Type B pancreatic cell (in vitro differentiated cells): Measurements from ENCODE around the gene UTP11. TPM values are rescaled to one million over a fixed set of nuclear protein-coding genes. Genes with fewer than 3 reads are reported as not detected.

Source experiments
- DNase-seq: peaks from one replicate; pipeline ENCODE4 v3.0.0; 2021; ENCODE audit warnings: mixed read lengths; ENCODE audit not compliant: unreplicated experiment; ENCODE audit errors: extremely low spot score
- H3K27ac Mint-ChIP-seq: 2 replicates; pipeline ENCODE4 v1.8.0; 2021; ENCODE audit warnings: mild to moderate bottlenecking, mixed read lengths
- H3K27me3 Mint-ChIP-seq: 2 replicates; pipeline ENCODE4 v1.8.0; 2021; ENCODE audit warnings: mixed read lengths
- H3K36me3 Mint-ChIP-seq: 2 replicates; pipeline ENCODE4 v1.8.0; 2021; ENCODE audit warnings: mixed read lengths
- H3K4me1 Mint-ChIP-seq: one replicate; pipeline ENCODE4 v1.8.0; 2021; ENCODE audit warnings: mixed read lengths; ENCODE audit not compliant: unreplicated experiment
- H3K4me3 Mint-ChIP-seq: 2 replicates; pipeline ENCODE4 v1.8.0; 2021; ENCODE audit warnings: mild to moderate bottlenecking, mixed read lengths
- H3K9me3 Mint-ChIP-seq: 2 replicates; pipeline ENCODE4 v1.8.0; 2021; ENCODE audit warnings: mixed read lengths
- CTCF ChIP-seq: fragments of 200-600 bp; sonication (generic); conservative IDR thresholded peaks from 2 replicates; pipeline ENCODE4 v1.5.0; 2021; ENCODE audit warnings: antibody characterized with exemption, mild to moderate bottlenecking
- total RNA-seq: library from RNA; stranded (reverse); gene quantifications from 2 replicates; pipeline ENCODE4 v1.2.1, GENCODE V29; 2021; ENCODE audit warnings: low replicate concordance

Gene UTP11
- total RNA-seq, 1 donor from 2014 or later, result 33.1 TPM

GRCh38 chr1:38059635-38060250 lies 47.2 kb downstream of the UTP11 start:
- Mint-ChIP-seq H3K4me1 (peaks cover 3% of the 10 kb centered on the region), H3K36me3 (no peaks in the 10 kb centered on the region), H3K27me3 (peaks cover 30% of the 10 kb centered on the region), H3K27ac (no peak overlapping the region), H3K4me3 (no peak overlapping the region), H3K9me3 (no peaks in the 10 kb centered on the region)
- no peak for DNase-seq
- TF ChIP-seq CTCF, result no peak

- H3K4me1 Mint-ChIP-seq, result peaks cover 3% of the 10 kb centered on the region
- no peak for DNase-seq
- H3K36me3 Mint-ChIP-seq, result no peaks in the 10 kb centered on the region
- peaks cover 25% of the 10 kb centered on the region for H3K27me3 Mint-ChIP-seq
- H3K4me3 Mint-ChIP-seq, result no peak overlapping the region
- H3K9me3 Mint-ChIP-seq, result no peaks in the 10 kb centered on the region
- no peak for TF ChIP-seq CTCF
- H3K27ac Mint-ChIP-seq, result no peak overlapping the region
Measured at GRCh38 chr1:38060498-38060897, 48.0 kb downstream of the UTP11 start.

GRCh38 chr1:38061290-38061689 lies 48.8 kb downstream of the UTP11 start:
- H3K36me3 Mint-ChIP-seq, result no peaks in the 10 kb centered on the region
- no peak for DNase-seq
- no peaks in the 10 kb centered on the region for H3K9me3 Mint-ChIP-seq
- no peak overlapping the region for H3K4me3 Mint-ChIP-seq
- H3K4me1 Mint-ChIP-seq, result peaks cover 3% of the 10 kb centered on the region
- H3K27ac Mint-ChIP-seq, result no peak overlapping the region
- peaks cover 24% of the 10 kb centered on the region for H3K27me3 Mint-ChIP-seq
- TF ChIP-seq CTCF, result no peak

GRCh38 chr1:38061883-38062328 lies 49.4 kb downstream of the UTP11 start:
- H3K4me1 Mint-ChIP-seq, result peaks cover 3% of the 10 kb centered on the region
- H3K9me3 Mint-ChIP-seq, result no peaks in the 10 kb centered on the region
- no peaks in the 10 kb centered on the region for H3K36me3 Mint-ChIP-seq
- no peak for TF ChIP-seq CTCF
- no peak overlapping the region for H3K4me3 Mint-ChIP-seq
- no peak for DNase-seq
- H3K27me3 Mint-ChIP-seq, result peaks cover 21% of the 10 kb centered on the region
- no peak overlapping the region for H3K27ac Mint-ChIP-seq

GRCh38 chr1:38062361-38063288 lies 50.1 kb downstream of the UTP11 start:
- no peaks in the 10 kb centered on the region for H3K36me3 Mint-ChIP-seq
- H3K27ac Mint-ChIP-seq, result no peak overlapping the region
- H3K4me1 Mint-ChIP-seq, result peaks cover 3% of the 10 kb centered on the region
- H3K27me3 Mint-ChIP-seq, result peaks cover 26% of the 10 kb centered on the region
- TF ChIP-seq CTCF, result no peak
- H3K9me3 Mint-ChIP-seq, result no peaks in the 10 kb centered on the region
- H3K4me3 Mint-ChIP-seq, result no peak overlapping the region
- DNase-seq, result no peak
